ENCODE data around the gene TIFAB.

DNA sequence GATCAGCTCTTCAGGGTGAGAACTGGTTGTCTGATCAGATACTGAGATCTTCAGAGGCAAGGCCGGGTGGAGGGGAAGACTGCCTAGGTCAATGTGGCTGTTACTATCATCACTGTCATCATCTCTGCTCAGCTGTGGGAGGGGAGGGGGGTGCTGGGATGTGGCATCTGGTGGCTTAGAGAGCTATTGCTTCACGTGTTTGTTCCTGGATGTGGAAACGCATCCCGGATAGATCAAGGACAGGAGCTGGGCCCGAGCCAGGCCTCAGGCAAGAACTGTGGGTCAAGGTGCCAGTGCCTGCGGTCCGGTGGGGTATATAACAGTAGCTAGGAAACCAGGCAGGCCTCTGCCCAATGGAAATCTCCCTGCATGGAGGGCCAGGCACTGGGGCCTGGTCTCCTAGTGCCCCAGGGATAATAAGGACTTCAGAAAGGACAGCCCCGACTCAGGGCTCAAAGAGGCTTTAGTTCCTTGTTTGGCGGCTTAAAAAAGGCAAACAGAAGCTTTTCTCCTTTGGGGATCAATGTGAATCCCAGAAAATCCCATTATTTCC, 30.3 kb upstream of the TIFAB start:
- TF ChIP-seq, protein P1, sequence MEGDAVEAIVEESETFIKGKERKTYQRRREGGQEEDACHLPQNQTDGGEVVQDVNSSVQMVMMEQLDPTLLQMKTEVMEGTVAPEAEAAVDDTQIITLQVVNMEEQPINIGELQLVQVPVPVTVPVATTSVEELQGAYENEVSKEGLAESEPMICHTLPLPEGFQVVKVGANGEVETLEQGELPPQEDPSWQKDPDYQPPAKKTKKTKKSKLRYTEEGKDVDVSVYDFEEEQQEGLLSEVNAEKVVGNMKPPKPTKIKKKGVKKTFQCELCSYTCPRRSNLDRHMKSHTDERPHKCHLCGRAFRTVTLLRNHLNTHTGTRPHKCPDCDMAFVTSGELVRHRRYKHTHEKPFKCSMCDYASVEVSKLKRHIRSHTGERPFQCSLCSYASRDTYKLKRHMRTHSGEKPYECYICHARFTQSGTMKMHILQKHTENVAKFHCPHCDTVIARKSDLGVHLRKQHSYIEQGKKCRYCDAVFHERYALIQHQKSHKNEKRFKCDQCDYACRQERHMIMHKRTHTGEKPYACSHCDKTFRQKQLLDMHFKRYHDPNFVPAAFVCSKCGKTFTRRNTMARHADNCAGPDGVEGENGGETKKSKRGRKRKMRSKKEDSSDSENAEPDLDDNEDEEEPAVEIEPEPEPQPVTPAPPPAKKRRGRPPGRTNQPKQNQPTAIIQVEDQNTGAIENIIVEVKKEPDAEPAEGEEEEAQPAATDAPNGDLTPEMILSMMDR (IDR thresholded peaks at IDR 0.05) = no peak
- TF ChIP-seq, protein P2, sequence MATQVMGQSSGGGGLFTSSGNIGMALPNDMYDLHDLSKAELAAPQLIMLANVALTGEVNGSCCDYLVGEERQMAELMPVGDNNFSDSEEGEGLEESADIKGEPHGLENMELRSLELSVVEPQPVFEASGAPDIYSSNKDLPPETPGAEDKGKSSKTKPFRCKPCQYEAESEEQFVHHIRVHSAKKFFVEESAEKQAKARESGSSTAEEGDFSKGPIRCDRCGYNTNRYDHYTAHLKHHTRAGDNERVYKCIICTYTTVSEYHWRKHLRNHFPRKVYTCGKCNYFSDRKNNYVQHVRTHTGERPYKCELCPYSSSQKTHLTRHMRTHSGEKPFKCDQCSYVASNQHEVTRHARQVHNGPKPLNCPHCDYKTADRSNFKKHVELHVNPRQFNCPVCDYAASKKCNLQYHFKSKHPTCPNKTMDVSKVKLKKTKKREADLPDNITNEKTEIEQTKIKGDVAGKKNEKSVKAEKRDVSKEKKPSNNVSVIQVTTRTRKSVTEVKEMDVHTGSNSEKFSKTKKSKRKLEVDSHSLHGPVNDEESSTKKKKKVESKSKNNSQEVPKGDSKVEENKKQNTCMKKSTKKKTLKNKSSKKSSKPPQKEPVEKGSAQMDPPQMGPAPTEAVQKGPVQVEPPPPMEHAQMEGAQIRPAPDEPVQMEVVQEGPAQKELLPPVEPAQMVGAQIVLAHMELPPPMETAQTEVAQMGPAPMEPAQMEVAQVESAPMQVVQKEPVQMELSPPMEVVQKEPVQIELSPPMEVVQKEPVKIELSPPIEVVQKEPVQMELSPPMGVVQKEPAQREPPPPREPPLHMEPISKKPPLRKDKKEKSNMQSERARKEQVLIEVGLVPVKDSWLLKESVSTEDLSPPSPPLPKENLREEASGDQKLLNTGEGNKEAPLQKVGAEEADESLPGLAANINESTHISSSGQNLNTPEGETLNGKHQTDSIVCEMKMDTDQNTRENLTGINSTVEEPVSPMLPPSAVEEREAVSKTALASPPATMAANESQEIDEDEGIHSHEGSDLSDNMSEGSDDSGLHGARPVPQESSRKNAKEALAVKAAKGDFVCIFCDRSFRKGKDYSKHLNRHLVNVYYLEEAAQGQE (IDR thresholded peaks at IDR 0.05; ENCODE audit: insufficient read depth in 1 of 2, low read depth in 2 of 2, low read length in 1 of 2) = no peak
- TF ChIP-seq POLR2AphosphoS5 (IDR thresholded peaks at IDR 0.05; ENCODE audit: low read depth, low read length) (no peak), SIN3A (IDR thresholded peaks at IDR 0.05; ENCODE audit: borderline replicate concordance, insufficient read depth, low read depth, low read length) (no peak), TCF7L2 (IDR thresholded peaks at IDR 0.05; ENCODE audit: low read depth, low read length) (no peak)
